Activated naive CD8-positive, alpha-beta T cell (primary cell): ENCODE measurements around the gene PDE9A.

Experiments used
- H3K27ac Mint-ChIP-seq: one replicate; pipeline ENCODE4 v1.8.0; 2021; ENCODE audit warnings: mixed read lengths
- H3K27me3 Mint-ChIP-seq: one replicate; pipeline ENCODE4 v1.8.0; 2021; ENCODE audit warnings: mixed read lengths
- H3K36me3 Mint-ChIP-seq: one replicate; pipeline ENCODE4 v1.8.0; 2021; ENCODE audit warnings: mixed read lengths
- H3K4me1 Mint-ChIP-seq: one replicate; pipeline ENCODE4 v1.8.0; 2021; ENCODE audit warnings: low read depth, mixed read lengths
- H3K4me3 Mint-ChIP-seq: one replicate; pipeline ENCODE4 v1.8.0; 2021; ENCODE audit warnings: mild to moderate bottlenecking, mixed read lengths
- H3K9me3 Mint-ChIP-seq: one replicate; pipeline ENCODE4 v1.8.0; 2021; ENCODE audit warnings: low read depth, mixed read lengths

Gene PDE9A

DNA sequence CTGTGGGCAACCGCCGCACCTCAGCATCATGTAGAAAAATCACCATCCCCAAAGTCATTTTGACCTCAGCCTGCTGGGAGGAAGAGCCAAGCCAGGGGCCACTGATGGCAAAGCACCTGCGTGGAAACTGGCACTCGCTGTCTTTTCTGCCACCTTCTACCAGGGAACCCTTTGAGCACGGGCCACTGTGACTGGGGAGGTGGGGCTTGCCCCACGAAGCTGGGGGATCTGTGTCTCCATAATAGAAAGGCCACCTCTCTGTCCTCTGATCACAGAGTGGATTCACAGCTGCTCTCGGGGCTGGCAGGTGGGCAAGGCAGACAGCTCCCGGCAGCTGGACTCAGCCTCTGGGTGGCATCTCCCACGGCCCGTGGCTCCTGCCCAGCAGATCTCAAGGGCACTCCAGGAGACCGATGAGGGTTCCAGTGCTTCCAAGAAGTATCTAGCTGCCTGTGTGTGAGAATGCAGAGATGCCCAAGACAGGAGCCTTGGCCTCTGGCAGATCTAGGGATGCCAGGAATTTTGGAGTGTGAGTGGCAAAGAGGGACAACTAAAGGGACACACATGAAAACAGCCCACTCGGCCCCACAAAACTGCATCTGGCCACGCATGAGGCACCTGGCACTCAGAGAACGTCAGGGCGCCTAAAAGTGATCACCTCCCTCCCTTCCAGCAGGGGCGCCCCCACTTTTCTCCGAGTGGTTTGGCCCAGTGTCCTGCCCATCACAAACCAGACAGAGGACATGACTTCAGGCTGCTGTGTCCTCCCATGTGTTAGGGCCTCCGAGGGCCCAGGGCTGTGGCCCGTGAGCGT, 102.6 kb downstream of the PDE9A start:
- Mint-ChIP-seq H3K36me3 (peaks cover 2% of the 10 kb centered on the region), H3K4me3 (no peak overlapping the region), H3K27ac (no peak overlapping the region), H3K27me3 (no peaks in the 10 kb centered on the region), H3K4me1 (no peaks in the 10 kb centered on the region), H3K9me3 (no peaks in the 10 kb centered on the region)

GRCh38 chr21:42756580-42757250, 103.3 kb downstream of the PDE9A start:
- no peaks in the 10 kb centered on the region for H3K9me3 Mint-ChIP-seq
- H3K27ac Mint-ChIP-seq: no peak overlapping the region
- no peaks in the 10 kb centered on the region for H3K27me3 Mint-ChIP-seq
- H3K36me3 Mint-ChIP-seq: peaks cover 2% of the 10 kb centered on the region
- H3K4me3 Mint-ChIP-seq: no peak overlapping the region
- H3K4me1 Mint-ChIP-seq: no peaks in the 10 kb centered on the region

DNA sequence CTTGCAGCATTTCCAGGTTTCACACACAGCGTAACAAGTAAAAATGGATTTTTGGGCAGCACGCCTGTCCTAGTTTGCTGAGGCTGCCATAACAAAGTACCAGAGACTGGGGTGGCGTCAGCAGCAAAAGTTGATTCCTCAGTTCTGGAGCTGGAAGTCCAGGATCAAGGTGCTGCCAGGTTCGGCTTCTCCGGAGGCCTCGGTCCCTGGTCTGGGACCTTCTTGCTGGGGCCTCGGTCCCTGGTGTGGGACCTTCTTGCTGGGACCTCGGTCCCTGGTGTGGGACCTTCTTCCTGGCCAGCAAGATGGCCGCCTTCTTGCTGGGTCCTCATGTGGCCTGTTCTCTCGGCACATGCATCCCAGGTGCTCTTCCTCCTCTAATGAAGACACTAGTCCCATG, 104.0 kb downstream of the PDE9A start:
- Mint-ChIP-seq H3K27me3 (no peaks in the 10 kb centered on the region), H3K9me3 (no peaks in the 10 kb centered on the region), H3K27ac (no peak overlapping the region), H3K4me3 (no peak overlapping the region), H3K36me3 (peaks cover 3% of the 10 kb centered on the region), H3K4me1 (no peaks in the 10 kb centered on the region)

GRCh38 chr21:42757826-42758655, 104.6 kb downstream of the PDE9A start:
- Mint-ChIP-seq H3K36me3 (peaks cover 2% of the 10 kb centered on the region), H3K4me3 (no peak overlapping the region), H3K27ac (no peak overlapping the region), H3K9me3 (no peaks in the 10 kb centered on the region), H3K4me1 (no peaks in the 10 kb centered on the region), H3K27me3 (no peaks in the 10 kb centered on the region)

DNA sequence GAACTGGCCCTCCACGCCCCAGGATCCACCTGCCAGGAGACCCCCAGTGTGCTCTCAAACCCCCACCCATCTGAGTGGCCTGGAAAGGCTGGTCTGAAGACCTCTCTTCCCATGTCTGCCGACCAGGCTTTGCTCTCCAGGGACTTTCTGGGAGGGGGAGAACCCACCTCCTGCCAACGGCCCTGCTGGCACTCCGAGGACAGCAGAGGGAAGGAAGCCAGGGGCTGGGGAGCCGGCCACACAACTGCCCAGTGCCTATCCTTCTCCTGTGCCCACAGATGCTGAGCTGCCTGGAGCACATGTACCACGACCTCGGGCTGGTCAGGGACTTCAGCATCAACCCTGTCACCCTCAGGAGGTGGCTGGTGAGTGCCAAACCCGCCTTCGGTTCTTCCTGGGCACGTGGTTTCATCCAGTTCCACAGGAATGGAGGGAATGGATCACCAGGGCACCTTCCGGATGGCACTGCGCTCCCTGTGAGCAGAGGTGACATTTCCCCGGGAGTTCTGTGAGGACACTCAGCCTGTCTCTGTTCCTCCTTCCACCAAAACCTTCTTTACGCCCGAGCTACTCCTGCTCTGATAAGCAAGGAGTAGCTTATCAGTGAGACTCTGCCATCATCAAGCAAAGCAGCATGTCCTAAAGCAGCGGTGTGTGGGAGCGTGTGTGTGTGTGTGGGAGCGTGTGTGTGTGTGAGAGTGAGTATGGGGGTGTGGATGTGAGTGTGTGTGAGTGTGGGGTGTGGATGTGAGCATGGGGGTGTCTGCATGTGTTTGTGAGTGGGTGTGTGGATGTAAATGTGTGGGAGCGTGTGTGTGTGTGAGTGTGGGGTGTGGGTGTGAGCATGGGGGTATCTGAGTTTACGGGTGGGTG, 105.5 kb downstream of the PDE9A start:
- Mint-ChIP-seq H3K4me1 (no peaks in the 10 kb centered on the region), H3K27ac (no peak overlapping the region), H3K4me3 (no peak overlapping the region), H3K36me3 (peaks cover 2% of the 10 kb centered on the region), H3K27me3 (no peaks in the 10 kb centered on the region), H3K9me3 (no peaks in the 10 kb centered on the region)

- Mint-ChIP-seq H3K27me3 (no peaks in the 10 kb centered on the region), H3K36me3 (peaks cover 2% of the 10 kb centered on the region), H3K27ac (peak overlapping the region; percentile 68), H3K4me1 (no peaks in the 10 kb centered on the region), H3K4me3 (no peak overlapping the region), H3K9me3 (no peaks in the 10 kb centered on the region)
Measured at GRCh38 chr21:42759594-42759927, 106.1 kb downstream of the PDE9A start.

DNA sequence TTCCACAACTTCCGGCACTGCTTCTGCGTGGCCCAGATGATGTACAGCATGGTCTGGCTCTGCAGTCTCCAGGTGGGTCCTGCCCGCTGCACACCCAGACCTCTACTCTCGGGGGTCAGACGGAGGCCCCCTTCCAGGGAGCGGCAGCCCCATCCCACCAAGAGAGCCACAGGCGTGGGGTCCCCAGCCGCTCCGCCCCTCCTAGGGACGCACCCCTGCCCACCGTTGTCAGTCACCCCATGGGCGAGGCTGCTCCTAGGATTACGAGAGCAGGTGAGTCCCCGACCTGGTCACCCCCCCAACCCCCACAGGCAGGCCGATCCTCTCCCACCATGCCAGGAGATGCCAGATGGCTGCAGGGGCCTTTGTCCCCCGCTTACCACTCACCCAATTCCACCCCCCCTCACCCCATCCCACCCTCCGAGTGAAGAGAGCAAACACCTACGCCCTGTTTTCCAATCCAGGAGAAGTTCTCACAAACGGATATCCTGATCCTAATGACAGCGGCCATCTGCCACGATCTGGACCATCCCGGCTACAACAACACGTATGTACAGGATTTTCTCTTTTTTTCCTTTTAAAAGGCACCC, 107.0 kb downstream of the PDE9A start:
- no peak overlapping the region for H3K27ac Mint-ChIP-seq
- H3K9me3 Mint-ChIP-seq: no peaks in the 10 kb centered on the region
- no peaks in the 10 kb centered on the region for H3K4me1 Mint-ChIP-seq
- no peak overlapping the region for H3K4me3 Mint-ChIP-seq
- peaks cover 2% of the 10 kb centered on the region for H3K36me3 Mint-ChIP-seq
- no peaks in the 10 kb centered on the region for H3K27me3 Mint-ChIP-seq

DNA sequence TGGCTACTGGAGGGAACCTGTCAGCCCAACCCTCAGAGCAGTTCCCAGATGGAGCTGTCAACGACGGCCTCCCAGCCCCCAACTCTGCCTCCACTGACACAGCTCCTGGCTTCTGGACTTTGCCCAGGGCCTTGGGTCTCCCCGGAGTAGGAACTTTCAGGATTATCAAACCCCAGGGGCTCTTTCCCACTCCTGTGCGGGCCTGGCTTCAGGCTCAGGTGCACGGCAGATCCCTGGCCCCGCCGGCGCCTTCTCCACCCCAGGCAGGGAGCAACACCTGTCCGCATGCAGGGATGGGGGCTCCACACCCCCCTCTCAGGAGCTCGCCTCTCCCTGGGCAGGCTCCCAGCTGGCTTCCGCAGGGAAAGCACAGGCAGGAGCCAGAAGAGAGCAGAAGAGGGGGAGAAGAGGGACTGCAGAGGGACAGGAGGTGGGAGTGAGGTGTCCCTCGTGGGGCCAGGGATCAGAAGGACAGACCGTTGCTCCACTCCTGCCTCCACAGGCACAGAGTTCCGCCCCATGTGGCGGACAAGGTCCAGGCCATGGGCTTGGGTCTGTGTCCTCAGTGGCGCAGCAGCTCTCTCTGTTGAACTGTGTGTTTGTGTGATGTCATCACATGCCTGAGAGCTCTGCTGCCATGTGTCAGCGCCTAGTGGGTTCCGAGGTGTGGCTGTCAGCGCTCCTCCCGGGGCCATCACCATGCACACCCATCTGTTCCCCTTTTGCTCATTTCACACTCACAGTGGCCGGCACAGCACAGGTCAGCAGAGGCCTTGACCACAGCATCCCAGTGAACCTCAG, 107.7 kb downstream of the PDE9A start:
- H3K4me1 Mint-ChIP-seq: no peaks in the 10 kb centered on the region
- no peak overlapping the region for H3K27ac Mint-ChIP-seq
- H3K9me3 Mint-ChIP-seq: no peaks in the 10 kb centered on the region
- H3K4me3 Mint-ChIP-seq: no peak overlapping the region
- H3K36me3 Mint-ChIP-seq: peaks cover 2% of the 10 kb centered on the region
- H3K27me3 Mint-ChIP-seq: no peaks in the 10 kb centered on the region

DNA sequence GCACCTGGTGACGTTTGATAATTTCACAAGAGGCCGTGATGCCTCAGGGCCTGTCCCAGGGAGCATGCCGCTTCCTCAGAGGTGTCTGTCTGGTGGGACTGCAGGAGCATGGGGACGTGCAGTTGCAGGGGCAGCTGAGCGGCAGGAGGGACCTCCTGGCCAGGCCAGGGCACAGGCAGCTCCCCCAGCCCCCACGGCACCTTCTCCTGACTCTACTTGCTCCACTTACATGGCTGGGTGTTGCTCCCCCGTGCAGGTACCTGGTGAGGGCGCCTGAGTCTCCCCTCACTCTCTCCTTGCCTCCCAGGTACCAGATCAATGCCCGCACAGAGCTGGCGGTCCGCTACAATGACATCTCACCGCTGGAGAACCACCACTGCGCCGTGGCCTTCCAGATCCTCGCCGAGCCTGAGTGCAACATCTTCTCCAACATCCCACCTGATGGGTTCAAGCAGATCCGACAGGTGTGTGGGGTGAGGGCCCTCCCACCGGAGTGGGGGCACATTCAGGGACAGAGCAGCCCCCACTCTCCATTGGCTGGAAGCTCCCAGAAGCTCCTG, 108.4 kb downstream of the PDE9A start:
- H3K4me3 Mint-ChIP-seq: no peak overlapping the region
- H3K27me3 Mint-ChIP-seq: no peaks in the 10 kb centered on the region
- no peak overlapping the region for H3K27ac Mint-ChIP-seq
- no peaks in the 10 kb centered on the region for H3K9me3 Mint-ChIP-seq
- H3K36me3 Mint-ChIP-seq: peaks cover 2% of the 10 kb centered on the region
- no peaks in the 10 kb centered on the region for H3K4me1 Mint-ChIP-seq

- H3K4me1 Mint-ChIP-seq: no peaks in the 10 kb centered on the region
- H3K36me3 Mint-ChIP-seq: peaks cover 2% of the 10 kb centered on the region
- no peaks in the 10 kb centered on the region for H3K27me3 Mint-ChIP-seq
- no peak overlapping the region for H3K4me3 Mint-ChIP-seq
- no peak overlapping the region for H3K27ac Mint-ChIP-seq
- H3K9me3 Mint-ChIP-seq: no peaks in the 10 kb centered on the region
Measured at GRCh38 chr21:42763581-42764442, 110.4 kb downstream of the PDE9A start.

DNA sequence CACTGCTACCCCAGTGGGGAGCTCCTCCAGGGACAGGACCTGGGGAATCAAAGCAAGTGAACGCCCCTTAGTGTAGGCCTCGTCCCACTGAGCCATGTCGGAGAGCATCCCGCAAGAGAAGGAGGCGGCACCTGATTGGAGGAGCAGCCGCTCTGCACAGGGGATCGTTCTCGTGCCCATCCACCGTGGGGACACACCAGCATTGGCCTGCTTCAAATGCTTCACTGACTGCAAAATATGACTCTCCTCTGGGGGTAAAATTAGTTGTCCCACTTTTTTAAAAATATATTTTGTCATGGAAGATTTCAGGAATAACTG, 111.0 kb downstream of the PDE9A start:
- Mint-ChIP-seq H3K36me3 (peaks cover 8% of the 10 kb centered on the region), H3K27me3 (no peaks in the 10 kb centered on the region), H3K9me3 (no peaks in the 10 kb centered on the region), H3K27ac (no peak overlapping the region), H3K4me3 (no peak overlapping the region), H3K4me1 (no peaks in the 10 kb centered on the region)

DNA sequence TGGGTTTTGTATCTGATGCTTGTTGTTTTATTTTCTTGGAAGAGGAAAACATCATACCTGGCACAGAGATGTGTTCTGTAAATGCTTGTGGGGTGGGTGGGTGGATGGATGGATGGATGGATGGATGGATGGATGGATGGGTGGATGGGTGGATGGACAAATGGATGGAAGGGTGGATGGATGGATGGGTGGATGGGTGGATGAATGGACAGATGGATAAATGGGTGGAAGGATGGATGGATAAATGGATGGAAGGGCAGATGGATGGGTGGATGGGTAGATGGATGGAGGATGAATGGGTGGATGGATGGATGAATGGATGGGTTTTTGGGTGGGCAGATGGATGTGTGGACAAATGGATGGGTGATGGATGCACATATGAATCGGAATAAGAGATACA, 111.5 kb downstream of the PDE9A start:
- Mint-ChIP-seq H3K9me3 (no peaks in the 10 kb centered on the region), H3K4me1 (no peaks in the 10 kb centered on the region), H3K27me3 (no peaks in the 10 kb centered on the region), H3K27ac (no peak overlapping the region), H3K36me3 (peaks cover 8% of the 10 kb centered on the region), H3K4me3 (no peak overlapping the region)

DNA sequence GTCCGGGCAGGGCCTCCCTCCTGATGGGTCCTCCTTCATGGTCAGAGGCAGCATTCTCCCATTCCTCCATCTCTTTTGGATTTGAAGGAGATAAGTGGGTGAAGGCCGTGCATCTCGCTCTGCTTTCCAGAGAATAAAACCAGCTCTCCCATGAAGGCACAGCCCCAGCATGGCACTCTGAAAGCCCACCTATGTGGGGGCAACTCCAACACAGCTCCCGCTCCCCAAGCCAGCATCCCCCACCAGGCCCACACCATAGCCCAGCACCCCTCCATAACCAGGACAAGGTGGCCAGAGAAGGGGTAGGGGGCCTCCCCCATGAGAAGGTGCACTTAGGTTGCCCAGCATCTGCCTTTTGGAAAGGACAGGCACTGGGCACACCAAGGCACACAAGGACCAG, 112.2 kb downstream of the PDE9A start:
- Mint-ChIP-seq H3K27me3 (no peaks in the 10 kb centered on the region), H3K9me3 (no peaks in the 10 kb centered on the region), H3K4me3 (no peak overlapping the region), H3K4me1 (no peaks in the 10 kb centered on the region), H3K27ac (no peak overlapping the region), H3K36me3 (peaks cover 8% of the 10 kb centered on the region)
